IMR-90 (cell line): ENCODE data around the gene GRIK1.

Source experiments
- BHLHE40 ChIP-seq: fragments of 150-350 bp; IDR thresholded peaks from 2 replicates; pipeline ENCODE4 v1.6.1; 2016; ENCODE audit warnings: mild to moderate bottlenecking, low read depth, low read length
- CEBPB ChIP-seq: IDR thresholded peaks from 2 replicates; pipeline ENCODE4 v1.6.1; 2012; ENCODE audit warnings: low read depth, low read length, improper control_type of control experiment
- CTCF ChIP-seq: conservative IDR thresholded peaks from 2 replicates; pipeline ENCODE4 v1.5.1; 2012; ENCODE audit warnings: mild to moderate bottlenecking, low read depth, low read length, improper control_type of control experiment
- ELK1 ChIP-seq: fragments of 150-350 bp; IDR thresholded peaks from 2 replicates; pipeline ENCODE4 v1.6.1; 2016; ENCODE audit warnings: low read depth, mild to moderate bottlenecking, low read length, moderate library complexity, borderline replicate concordance
- FOS ChIP-seq: fragments of 150-350 bp; IDR thresholded peaks from 2 replicates; pipeline ENCODE4 v1.6.1; 2016; ENCODE audit warnings: low read depth, low read length
- MAZ ChIP-seq: IDR thresholded peaks from 2 replicates; pipeline ENCODE4 v1.6.1; 2012; ENCODE audit warnings: low read depth, mild to moderate bottlenecking, low read length, improper control_type of control experiment, moderate library complexity, borderline replicate concordance
- POLR2A ChIP-seq: IDR thresholded peaks from 2 replicates; pipeline ENCODE4 v1.6.1; 2012; ENCODE audit warnings: mild to moderate bottlenecking, low read depth, low read length
- RAD21 ChIP-seq: IDR thresholded peaks from 2 replicates; pipeline ENCODE4 v1.6.1; 2012; ENCODE audit warnings: low read length, improper control_type of control experiment
- SMC3 ChIP-seq: fragments of 150-350 bp; IDR thresholded peaks from 2 replicates; pipeline ENCODE4 v1.6.1; 2016; ENCODE audit warnings: low read depth, mild to moderate bottlenecking, antibody characterized with exemption, low read length, moderate library complexity
- USF2 ChIP-seq: fragments of 150-350 bp; IDR thresholded peaks from 2 replicates; pipeline ENCODE4 v1.6.1; 2017; ENCODE audit warnings: mild to moderate bottlenecking, antibody characterized with exemption, low read length, low read depth

DNA sequence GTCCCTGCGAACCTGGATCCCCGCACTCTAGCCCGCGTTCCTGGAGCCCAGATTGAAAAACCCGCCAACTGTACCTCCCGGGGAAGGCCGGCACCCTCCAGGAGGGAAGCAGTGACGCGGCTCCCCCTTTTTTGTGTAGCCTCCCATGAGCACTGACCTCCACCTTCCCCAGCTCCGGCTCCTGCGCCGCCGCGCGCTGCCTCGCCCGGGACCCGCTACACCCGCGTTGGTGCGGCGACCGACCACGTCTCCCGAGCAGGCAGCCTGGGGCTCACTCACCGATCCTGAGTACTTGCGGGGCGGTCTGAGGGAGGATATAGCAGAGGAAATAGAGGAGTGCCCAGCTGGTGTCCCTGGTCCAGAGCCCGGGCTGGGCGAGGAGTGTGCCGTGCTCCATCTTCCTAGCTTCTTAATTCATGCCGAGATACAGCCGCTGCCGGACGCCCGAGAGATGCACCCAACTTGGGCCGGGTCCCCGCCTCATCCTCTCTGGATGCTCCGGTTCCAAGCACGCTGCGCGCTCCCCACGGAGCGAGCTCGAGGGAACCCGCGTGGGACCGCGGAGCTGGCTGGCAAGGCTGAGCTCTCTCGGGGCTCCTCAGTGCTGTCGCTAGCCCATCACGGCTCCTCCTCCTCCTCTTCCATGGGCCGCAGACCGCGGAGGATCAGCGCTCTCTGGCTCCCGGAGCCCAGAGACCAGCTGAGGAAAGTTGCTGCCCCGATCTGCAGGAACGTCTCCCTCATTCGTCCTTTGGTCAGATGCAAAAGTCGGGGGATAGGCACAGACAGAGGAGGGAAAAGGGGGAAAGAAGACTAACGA, 482 bp downstream of the GRIK1 start:
- no peak for TF ChIP-seq ELK1
- TF ChIP-seq POLR2A = no peak
- no peak for TF ChIP-seq CTCF
- TF ChIP-seq MAZ = no peak
- no peak for TF ChIP-seq SMC3
- no peak for TF ChIP-seq CEBPB
- no peak for TF ChIP-seq FOS
- TF ChIP-seq BHLHE40 = no peak
- no peak for TF ChIP-seq USF2
- no peak for TF ChIP-seq RAD21
